ENCODE data around the gene RTN4.

RTN4 gene

DNA sequence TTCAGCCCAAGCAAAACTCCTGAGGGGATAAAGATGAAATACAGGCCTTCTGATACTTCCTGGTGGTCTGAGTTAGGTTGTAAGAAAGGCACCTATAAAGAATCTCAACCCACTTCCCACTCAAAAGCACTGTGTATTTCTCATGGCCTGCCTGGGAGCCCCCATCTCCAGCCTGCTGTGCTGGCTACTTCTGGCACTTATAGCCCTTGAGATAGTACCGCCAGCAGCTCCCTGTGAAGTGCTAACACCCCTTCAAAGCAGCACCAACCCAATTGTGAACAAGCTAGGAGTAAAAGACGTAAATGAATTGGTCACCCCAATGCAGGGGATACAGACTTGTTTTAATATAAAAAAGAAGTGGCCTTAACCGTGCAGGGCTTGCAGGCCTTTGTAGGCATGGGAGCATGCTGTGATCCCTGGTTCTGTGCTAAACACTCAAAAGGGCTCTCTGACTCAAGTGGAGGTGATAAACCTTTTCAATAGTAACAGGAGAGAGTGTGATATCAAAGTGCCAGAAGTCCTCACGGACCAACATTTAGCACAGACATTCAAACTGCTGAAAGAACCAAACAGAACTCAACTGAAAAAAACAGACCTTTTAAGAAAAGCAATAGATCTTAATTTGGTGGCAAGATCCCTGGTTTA is 80.8 kb downstream of the RTN4 start:
- no peak for DNase-seq (ENCODE audit: low read depth)

DNA sequence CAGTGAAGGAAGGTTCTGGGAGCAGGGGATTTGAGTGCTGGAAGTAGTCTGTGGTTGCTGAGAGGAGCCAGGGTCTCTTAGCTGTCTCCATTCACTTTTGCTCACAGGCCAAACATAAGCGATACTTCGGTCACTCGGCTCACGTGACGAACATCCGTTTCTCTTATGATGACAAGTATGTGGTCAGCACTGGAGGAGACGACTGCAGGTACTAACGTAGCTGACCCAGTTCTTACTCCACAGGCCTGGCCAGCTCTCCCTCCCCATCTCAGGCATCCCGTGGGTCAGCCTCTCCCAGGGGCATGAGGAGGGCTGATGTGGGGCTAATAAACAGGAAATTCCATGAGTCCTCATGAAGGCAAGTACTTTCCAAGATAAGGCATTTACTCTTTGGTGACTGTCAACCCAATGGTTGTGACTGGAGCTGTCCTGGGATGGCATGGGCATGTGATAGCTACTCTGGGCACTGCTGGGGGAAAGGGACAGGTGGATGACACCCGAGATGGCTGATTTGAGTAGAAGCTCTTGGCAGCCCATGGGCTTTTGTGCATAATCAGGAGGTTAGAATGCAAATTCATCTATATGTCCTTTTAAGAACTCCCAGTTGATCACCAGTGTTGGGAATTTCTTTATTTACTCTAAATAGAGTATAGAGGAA is 81.6 kb downstream of the RTN4 start:
- DNase-seq (ENCODE audit: low read depth), result no peak

DNA sequence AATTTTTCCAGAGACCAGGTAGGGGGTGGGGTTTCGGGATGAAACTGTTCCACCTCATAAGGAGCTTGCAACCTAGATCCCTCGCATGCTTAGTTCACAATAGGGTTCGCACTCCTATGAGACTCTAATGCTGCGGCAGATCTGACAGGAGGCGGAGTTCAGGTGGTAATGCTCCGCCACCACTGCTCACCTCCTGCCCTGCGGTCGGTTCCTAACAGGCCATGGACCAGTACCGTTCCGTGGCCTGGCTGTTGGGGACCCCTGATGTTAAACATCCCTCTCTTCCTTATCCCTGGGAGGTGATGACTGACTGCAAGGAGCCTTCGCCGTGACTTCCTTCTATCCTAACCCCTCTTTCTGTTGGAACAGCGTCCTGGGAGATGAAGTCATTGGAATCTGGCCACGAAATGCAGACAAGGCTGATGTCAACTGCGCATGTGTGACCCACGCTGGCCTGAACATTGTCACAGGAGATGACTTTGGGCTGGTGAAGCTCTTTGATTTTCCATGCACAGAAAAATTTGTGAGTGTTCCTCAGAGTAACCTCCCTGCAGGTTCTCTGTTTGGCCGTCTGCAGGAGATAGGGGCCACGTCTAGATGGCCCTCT is 82.4 kb downstream of the RTN4 start:
- DNase-seq (ENCODE audit: low read depth), result no peak

DNA sequence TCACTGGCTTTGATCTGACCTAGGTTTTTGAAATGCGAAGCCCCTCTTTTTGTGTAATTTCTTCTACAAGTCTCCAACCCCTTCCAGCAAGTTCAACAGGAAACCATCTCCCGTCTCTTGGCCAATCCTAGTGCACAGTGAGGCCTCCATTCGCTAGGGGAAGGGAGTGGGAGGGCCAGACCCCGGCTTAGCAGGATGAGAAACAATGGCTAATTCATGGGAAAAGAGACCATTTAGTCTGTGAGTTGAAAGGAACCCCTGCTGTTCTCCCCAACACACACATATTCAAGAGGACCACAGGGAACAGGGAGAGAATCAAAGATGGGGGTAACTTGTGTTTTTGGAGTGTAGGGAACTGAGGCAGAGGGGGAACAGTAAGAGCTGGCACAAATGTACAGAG is 83.0 kb downstream of the RTN4 start:
- DNase-seq (ENCODE audit: low read depth), result no peak

DNA sequence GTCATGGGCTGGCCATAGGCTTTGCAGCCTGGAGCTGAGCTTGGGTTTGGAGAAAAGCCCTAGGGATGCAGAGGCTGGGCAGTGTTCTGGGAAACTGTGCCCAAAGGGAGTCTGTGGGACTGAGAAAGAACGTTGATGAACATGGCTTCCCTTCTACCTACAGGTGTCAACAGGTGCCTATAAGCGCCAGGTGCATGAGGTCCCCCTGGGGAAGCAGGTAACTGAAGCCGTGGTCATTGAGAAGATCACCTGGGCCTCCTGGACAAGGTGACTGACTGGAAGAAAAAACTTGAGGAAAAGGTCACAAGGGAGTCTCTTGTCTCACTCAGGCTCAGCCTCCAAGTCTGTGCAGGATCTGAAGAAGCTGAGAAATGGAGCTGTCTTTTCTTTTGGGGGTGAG is 83.4 kb downstream of the RTN4 start:
- no peak for DNase-seq (ENCODE audit: low read depth)

DNA sequence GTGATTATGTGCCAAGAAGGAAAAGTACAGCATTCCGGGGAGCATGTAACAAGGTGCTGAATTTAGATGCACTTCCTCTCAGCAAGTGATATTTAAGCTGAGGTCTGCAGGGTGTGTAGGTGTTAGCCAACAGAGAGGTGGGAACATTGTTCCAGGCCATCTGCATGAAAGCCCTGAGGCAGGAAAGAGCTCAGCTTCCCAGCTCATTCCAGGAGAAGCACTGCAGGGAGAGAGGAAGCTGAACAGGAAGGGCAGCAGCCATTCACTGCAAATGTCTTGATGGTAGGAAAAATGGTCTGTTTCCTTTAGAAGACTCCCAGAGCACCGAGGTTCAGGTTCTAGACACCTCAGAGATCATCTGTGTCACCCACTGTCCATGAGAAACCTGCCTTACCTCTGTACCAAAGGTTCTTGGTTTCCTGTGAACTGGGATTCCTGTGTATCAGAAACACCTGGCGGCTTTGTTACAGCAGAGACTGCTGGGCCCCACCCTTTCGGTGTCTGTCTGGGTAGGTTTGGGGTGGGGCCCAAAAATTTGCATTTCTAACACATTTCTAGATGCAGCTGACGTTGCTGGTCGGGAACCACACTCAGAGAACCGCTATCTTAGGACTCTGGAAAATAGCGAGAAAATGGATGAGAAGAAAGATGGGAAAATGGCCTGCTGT is 84.0 kb downstream of the RTN4 start:
- DNase-seq (ENCODE audit: low read depth), result no peak

DNA sequence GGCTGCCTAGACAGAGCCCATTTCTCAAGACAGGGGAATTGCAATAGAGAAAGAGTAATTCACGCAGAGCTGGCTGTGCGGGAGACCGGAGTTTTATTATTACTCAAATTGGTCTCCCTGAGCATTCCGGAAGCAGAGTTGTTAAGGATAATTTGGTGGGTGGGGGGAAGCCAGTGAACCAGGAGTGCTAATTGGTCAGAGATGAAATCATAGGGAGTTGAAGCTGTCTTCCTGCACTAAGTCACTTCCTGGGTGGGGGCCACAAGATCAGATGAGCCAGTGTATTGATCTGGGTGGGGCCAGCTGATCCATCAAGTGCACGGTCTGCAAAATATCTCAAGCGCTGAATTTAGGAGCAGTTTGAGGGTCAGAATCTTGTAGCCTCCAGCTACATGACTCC is 84.8 kb downstream of the RTN4 start:
- DNase-seq (ENCODE audit: low read depth), result no peak

DNA sequence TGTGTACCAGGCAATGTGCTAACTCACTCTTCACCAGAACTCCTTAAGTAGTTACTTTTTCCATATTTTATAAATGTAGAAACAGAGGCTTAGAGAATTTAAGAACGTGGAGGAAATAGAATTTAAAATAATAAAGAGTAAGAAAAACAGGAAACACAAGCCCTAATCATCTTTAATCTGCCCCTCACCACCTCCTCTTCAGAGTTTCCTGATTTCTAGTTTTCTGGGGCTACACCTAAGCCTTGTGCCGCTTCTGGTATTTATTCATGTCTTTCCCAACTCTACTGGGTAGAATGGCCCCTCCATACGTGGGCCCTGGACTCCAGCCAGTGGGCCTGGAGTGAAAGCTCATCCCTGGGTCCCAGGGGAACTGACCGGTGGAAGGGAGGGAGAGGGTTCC is 85.4 kb downstream of the RTN4 start:
- no peak for DNase-seq (ENCODE audit: low read depth)

DNA sequence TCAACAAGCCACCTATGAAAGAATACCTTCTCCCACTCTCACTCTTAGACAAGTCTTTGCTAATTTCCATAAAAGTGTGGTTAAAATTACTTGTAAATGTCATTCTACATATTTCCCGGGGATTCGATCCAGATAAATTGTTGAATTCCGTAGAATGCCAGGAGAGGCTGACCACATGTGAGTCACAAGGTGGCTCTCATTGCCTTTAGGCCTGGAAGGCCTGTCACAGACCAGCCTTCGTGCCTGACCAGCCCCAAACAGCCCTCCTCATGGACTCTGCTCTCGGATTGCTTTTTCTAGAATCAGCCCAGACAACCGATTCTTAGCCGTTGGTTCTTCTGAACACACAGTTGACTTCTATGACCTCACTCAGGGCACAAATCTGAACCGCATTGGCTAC is 86.0 kb downstream of the RTN4 start:
- DNase-seq (ENCODE audit: low read depth), result no peak

DNA sequence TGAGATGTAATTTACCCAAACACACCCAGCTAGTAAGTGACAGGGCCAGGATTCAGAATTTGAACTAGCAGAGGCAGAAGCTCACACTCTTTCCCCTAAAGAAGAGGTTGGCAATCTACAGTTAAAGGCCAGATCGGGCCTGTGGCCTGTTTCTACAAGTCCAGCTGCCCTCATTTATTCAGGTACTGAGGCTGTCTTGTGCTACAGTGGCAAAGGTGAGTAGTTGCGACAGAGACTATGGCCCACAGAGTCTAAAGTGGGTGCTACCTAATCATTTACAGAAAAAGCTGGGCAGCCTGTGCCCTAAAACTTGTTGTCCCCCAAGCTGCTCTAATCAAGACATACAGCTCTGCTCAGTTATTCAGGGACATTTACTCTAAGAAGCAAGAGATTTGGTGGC is 86.8 kb downstream of the RTN4 start:
- no peak for DNase-seq (ENCODE audit: low read depth)

DNA sequence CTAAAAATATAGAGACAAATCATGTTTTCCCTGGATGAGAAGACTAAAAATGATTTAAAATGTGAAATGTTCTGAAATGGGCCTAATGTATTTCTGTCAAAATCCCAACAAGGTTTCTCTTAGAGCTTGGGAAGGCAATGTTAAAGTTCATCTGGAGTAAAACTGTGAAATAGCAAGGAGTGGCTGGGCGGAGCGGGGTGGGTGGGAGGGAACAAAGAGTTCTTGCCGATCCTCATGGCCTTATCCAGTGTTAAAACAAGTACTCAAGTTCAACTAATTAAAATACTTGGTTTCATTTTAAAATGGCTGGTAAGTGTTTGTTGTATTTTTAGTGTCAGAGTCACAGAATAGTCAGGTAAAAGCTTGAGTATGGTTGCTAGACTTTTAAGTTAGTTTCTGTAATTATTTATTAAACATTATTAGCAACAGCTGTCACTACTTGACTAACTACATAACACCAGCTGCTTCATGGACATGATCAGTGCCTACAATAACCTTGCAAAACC is 87.3 kb downstream of the RTN4 start:
- DNase-seq (ENCODE audit: low read depth), result no peak

DNA sequence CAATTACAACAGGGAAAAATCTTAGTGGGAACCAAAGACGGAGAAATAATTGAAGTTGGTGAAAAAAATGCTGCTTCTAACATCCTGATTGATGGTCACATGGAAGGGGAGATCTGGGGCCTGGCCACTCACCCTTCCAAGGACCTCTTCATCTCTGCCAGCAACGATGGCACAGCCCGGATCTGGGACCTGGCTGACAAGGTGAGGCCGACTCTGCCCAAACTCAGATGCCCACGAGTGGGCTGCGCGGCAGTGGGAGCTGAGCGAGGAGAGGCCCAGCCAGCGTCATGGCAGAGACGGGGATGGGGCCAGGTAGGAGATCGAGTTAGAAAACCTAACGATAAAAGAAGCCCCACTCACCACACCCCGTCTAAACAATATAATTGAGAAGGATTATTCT is 87.7 kb downstream of the RTN4 start:
- no peak for DNase-seq (ENCODE audit: low read depth)

DNA sequence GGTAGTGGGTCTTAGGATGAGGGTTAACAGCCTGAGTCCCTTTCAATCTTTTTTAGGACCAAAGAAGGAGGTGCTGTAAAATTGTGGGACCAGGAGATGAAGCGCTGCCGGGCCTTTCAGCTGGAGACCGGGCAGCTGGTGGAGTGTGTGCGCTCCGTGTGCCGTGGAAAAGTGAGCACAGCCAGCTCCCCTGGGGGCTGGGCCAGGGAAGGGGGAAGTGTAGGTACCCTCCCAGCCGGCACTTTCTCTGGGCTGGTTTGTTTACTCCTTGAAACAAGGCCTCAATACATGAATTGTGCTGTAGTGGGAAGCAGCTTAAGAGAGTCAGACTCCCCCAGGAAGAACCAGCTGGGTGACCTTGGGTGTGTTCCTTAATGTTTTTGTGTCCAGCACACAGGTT is 90.1 kb downstream of the RTN4 start:
- no peak for DNase-seq (ENCODE audit: low read depth)

DNA sequence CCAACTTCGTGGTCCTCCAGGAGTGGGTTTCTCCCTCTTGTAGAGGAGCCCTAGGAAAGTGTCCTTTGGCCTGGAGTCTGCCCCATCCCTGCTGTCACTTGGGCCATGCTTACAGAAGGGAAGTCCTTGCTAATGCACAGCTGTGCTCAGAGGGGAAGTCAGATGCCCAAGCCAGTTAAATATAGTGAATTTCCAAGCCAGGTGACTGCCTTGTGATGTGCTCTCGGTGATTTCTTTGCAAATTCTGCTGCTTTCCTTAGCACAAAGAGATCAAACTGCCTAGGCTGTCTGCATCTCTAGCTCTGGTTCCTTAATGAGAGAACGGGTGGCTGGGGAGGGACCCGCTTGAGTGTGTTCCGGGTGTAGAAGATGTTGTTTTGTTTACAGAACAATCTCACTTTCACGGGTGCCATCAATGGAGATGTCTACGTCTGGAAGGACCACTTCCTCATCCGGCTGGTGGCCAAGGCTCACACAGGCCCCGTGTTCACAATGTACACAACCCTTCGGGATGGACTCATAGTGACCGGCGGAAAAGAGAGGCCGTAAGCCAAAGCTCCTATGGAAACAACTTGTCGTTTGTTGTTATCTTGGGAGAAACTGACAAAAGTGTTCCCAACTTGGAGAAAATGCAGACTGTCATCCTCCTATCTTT is 91.4 kb downstream of the RTN4 start:
- no peak for DNase-seq (ENCODE audit: low read depth)

DNA sequence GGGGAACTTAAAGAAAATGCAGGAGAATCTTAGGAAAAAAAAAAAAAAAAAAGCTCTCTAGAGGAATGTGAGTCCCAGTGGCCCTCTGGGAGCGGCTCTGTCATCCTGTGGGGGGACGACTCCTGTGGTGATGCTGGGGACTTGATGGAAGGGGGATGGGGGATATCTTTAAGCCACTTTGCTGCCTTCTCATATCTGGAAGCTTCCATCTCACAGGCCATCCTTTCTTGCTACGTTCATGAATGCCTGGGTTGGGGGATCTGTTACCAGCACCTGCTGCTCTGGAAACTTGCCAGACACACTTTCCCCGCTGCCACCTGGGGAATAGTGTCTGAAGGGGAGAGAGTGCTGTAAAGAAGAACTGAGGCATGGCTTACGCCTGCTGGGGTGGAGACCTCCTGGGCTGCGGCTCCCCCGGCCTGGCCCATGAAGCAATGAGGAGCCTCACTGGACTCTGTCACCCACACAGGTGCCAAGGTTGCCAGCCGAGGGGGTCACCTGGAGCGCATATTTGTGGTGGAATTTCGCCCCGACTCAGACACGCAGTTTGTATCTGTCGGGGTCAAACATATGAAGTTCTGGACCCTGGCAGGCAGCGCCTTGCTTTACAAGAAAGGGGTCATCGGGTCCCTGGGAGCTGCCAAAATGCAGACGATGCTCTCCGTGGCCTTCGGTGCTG is 92.8 kb downstream of the RTN4 start:
- DNase-seq (ENCODE audit: low read depth), result no peak

DNA sequence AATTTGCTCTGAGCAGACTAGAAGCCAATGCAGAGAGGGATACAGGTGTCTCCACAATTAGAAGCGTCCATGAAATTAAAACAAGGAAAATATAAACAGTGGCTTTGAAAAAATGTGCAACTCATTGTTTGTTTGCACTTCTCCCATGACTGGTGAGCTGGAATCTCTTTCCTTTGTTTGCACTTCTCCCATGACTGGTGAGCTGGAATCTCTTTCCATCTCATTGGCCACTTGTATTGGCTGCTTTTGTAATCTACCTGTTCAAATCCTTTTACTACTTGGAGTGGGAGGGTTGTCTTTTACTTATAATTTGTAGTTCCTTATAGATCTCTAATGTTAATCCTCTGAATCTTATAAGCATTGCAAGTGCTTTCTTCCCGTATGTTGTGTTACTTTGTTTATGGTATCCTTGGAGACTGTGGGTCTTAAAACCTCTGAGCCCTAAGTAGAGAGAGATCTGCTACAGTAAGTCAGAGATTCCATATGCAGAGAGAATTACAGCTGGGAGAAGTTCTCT is 94.1 kb downstream of the RTN4 start:
- DNase-seq (ENCODE audit: low read depth), result no peak

DNA sequence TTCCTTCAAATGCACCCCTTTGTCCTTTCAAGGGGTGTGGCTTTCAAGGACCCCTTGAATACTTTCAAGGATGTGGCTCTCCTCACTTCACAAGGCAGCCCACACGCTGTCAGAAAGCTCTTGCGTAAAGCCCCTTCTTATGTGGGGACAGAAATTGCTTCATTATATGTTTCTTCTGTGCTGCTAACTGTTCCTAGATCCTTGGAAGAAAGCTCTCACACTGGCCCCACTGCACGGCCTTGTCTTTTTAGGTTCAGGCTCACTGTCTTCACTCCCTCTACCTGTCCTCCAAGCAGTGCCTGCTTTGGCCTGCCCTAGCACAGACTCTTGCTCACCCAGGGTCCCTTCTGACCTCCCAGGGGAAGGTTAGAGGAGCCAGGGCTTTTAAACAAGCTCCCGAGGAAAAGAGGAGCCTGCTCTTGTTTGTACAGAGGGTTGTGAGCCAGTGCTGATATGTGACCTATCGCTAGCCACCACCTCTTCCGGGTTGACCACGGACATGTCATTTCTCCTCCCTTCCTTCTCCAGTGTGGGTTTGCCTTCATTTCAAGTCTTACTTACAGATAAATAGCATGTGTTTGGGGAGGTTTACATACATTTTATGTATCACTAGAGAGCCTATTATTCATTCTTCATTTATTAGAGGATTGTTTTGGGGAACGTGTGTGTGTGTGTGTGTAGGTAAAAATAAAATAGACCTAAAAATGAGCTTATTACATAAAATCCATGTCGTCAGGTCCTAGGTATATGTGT is 94.7 kb downstream of the RTN4 start:
- no peak for DNase-seq (ENCODE audit: low read depth)

DNA sequence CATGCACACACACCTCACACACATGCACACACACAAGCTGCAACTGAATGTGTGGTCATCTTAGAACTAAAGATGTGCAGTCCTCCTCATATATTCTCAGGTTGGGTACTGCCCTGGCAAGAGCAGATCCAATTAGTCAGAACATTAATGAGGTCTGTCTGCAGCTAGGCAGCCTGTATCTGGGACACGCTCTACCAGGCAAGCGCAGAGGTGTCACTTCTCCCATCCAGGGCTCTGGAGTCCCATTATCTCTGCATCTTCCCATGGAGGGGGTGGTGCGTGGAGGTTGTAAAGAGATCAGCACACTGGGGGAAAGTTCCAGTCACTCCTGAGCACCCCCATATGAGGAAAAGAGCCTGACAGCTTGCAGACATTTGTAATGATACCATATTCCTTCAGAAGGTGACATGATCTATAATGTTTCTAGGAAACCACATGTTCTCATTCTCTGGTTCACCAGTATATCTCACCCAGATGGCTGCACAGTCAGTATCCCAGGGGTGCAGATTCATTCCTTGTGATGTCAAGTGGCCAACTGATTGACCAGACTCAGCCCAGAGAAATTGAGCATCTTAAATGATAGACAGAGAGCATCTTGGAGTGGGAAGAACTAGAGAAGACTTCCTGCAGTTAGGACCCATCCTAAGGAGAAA is 95.4 kb downstream of the RTN4 start:
- no peak for DNase-seq (ENCODE audit: low read depth)

DNA sequence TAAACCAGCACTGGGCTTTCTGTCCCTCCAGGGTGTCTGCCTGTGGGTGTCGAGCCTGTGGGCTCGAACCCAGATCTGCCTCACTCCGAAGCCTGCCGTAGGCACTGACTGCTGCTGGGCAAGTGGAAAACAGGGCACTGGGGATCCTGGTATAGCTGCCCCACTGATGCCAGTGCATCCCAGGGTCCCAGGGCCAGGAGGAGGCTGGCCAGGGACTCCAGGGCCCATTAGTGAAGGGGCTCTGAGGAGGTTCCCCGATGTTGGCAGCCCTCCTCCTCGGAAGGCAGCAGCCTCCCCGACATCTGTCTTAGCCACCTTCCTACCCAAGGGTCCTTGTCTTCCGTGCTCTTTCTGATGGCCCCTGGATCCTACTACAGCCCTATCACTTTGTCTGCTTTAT is 96.1 kb downstream of the RTN4 start:
- DNase-seq (ENCODE audit: low read depth), result no peak

DNA sequence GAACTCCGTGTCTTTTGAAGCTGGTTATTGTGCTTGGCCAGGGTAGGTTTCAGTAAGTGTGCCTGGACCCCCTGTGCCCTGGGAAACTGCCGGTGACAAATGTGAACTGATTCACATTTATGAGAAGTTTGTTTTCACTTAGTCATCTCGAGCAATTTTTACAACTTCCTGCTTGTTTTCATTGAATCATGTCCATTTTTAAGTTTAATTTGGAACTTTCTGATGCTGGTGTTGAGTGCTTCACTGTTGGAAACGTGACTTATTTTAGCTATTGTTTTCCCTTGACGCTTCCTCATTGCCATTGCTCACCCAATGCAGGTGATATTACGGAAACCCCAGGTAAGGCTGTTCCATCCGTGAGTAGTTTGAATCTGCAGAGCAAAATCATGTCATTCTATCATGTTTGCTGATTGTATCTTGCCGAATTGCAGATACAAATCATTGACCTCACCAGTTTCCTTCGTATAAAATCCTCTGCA is 97.2 kb downstream of the RTN4 start:
- DNase-seq (ENCODE audit: low read depth), result no peak

All from activated gamma-delta T cell treated with anti-CD3 and anti-CD28 coated beads, Interleukin-2, amount 50 U/mL, for 16 hours (primary cell).